ENCODE data around the gene HP. TPM values are rescaled to one million over a fixed set of nuclear protein-coding genes. Genes with fewer than 3 reads are reported as not detected.

HP gene
- total and polyA plus RNA-seq, 2 of the 13 experiments (the other 11 are each of a cell fraction or from before 2014, with no cell fraction given), result 387 to 524 TPM

DNA sequence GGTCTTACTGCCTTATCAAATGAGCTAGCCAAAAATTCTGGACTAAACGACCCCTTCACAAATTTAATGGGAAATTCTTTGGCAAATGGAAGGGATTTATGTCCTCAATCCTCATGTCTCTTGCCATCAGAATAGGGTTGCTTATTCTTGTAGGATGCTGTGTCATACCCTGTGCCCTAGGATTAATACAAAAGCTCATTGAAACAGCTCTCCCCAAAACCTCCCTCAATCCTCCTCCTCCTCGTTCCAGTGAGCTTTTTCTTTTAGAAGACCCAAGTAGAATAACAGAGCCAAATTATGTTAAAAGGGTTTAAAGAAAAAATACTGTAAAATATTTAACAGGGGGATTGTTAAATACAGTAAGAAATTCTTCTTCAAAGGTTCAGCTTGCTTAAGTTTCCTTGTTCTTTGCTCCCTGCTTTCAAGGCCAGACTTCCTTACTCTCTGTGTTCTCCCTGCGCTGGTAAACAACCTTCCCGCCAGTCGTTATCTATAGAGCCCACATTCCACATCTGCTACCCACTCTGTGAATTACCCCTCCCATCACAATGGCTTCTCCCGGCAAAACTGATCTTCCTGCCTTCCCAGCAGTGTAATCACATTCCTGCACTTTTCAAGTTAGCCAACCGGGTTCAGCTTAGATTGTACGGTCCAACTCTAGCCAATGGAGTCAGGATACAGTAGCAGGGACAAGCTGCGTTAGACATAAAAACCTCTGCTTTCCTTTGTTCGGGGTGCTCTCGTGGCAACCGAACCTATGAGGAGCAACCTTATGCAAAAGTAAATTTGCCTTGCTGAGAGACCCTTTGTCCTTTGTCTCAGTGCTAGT lies 18.4 kb downstream of the HP start (continued):
- no peak for TF ChIP-seq PRDM15 (CRISPR knock-in tag; IDR thresholded peaks at IDR 0.05)
- no peak for TF ChIP-seq EEA1 (CRISPR knock-in tag; IDR thresholded peaks at IDR 0.05; ENCODE audit: borderline replicate concordance)
- TF ChIP-seq FOXP1 (IDR thresholded peaks at IDR 0.05), result peak; percentile 81
- TF ChIP-seq FOXP1 (CRISPR knock-in tag; IDR thresholded peaks at IDR 0.05), result peak; percentile 84
- TF ChIP-seq, protein P1, sequence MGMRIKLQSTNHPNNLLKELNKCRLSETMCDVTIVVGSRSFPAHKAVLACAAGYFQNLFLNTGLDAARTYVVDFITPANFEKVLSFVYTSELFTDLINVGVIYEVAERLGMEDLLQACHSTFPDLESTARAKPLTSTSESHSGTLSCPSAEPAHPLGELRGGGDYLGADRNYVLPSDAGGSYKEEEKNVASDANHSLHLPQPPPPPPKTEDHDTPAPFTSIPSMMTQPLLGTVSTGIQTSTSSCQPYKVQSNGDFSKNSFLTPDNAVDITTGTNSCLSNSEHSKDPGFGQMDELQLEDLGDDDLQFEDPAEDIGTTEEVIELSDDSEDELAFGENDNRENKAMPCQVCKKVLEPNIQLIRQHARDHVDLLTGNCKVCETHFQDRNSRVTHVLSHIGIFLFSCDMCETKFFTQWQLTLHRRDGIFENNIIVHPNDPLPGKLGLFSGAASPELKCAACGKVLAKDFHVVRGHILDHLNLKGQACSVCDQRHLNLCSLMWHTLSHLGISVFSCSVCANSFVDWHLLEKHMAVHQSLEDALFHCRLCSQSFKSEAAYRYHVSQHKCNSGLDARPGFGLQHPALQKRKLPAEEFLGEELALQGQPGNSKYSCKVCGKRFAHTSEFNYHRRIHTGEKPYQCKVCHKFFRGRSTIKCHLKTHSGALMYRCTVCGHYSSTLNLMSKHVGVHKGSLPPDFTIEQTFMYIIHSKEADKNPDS (CRISPR knock-in tag; IDR thresholded peaks at IDR 0.05), result no peak
- TF ChIP-seq ZNF879 (CRISPR knock-in tag; IDR thresholded peaks at IDR 0.05), result no peak
- no peak for TF ChIP-seq NR2F2 (IDR thresholded peaks at IDR 0.05; ENCODE audit: borderline replicate concordance, low read depth)
- TF ChIP-seq FOXO4 (CRISPR knock-in tag; conservative IDR thresholded peaks at IDR 0.05), result no peak
- no peak for TF ChIP-seq ZNF703 (CRISPR knock-in tag; IDR thresholded peaks at IDR 0.05; ENCODE audit: borderline replicate concordance)
- TF ChIP-seq, protein P2, sequence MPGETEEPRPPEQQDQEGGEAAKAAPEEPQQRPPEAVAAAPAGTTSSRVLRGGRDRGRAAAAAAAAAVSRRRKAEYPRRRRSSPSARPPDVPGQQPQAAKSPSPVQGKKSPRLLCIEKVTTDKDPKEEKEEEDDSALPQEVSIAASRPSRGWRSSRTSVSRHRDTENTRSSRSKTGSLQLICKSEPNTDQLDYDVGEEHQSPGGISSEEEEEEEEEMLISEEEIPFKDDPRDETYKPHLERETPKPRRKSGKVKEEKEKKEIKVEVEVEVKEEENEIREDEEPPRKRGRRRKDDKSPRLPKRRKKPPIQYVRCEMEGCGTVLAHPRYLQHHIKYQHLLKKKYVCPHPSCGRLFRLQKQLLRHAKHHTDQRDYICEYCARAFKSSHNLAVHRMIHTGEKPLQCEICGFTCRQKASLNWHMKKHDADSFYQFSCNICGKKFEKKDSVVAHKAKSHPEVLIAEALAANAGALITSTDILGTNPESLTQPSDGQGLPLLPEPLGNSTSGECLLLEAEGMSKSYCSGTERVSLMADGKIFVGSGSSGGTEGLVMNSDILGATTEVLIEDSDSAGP (CRISPR knock-in tag; IDR thresholded peaks at IDR 0.05; ENCODE audit: borderline replicate concordance), result no peak
- no peak; the same call in 1 of the 2 replicates for TF ChIP-seq ZFX (CRISPR knock-in tag; IDR thresholded peaks at IDR 0.05; ENCODE audit: low read depth)
- no peak for TF ChIP-seq SP1 (IDR thresholded peaks at IDR 0.05)
- no peak for TF ChIP-seq SP1 (CRISPR knock-in tag; IDR thresholded peaks at IDR 0.05)
- TF ChIP-seq, protein P3, sequence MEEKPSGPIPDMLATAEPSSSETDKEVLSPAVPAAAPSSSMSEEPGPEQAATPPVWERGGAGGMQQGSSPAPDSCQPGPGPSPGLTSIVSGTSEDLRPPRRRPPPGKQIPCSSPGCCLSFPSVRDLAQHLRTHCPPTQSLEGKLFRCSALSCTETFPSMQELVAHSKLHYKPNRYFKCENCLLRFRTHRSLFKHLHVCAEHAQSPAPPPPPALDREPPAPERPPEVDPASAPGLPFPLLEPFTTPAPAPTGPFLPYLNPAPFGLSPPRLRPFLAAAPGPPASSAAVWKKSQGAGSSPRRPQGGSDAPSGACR (CRISPR knock-in tag; IDR thresholded peaks at IDR 0.05), result no peak
- no peak for TF ChIP-seq RNF2 (conservative IDR thresholded peaks at IDR 0.05; ENCODE audit: low read depth)
- TF ChIP-seq, protein P4, sequence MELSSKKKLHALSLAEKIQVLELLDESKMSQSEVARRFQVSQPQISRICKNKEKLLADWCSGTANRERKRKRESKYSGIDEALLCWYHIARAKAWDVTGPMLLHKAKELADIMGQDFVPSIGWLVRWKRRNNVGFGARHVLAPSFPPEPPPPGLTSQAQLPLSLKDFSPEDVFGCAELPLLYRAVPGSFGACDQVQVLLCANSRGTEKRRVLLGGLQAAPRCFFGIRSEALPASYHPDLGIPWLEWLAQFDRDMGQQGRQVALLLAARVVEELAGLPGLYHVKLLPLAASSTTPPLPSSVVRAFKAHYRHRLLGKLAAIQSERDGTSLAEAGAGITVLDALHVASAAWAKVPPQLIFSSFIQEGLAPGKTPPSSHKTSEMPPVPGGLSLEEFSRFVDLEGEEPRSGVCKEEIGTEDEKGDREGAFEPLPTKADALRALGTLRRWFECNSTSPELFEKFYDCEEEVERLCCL (CRISPR knock-in tag; IDR thresholded peaks at IDR 0.05; ENCODE audit: borderline replicate concordance), result no peak
- peak; percentile 81 for TF ChIP-seq ZNF264 (CRISPR knock-in tag; IDR thresholded peaks at IDR 0.05)
- TF ChIP-seq SMAD9 (CRISPR knock-in tag; IDR thresholded peaks at IDR 0.05), result no peak
- 0 out of 2 replicates have a peak, but pooled peaks have one; percentile 21 for TF ChIP-seq ZNF24 (IDR thresholded peaks at IDR 0.05)

Data from HepG2 (cell line).